ENCODE data around the gene NDUFAF7.

DNA sequence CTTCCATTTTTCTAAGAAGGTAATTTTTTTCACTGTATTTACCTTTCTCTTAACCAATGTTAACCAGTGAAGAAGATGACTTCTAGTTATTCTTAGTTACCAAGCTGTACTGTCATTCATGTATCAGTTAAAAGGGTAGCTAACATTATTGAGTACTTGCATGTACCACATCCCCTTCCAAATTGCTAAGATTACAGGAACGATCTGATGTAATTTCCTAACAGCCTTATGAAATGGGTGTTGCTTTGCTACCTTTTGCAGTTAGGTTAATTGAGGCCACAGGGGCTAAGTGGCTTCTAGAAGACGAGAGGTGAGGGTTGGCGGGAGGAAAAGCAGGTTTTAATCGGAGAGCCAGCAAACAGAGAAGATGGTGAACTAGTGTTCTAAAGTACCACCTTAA lies 41.2 kb upstream of the NDUFAF7 start:
- TF ChIP-seq, protein P1, sequence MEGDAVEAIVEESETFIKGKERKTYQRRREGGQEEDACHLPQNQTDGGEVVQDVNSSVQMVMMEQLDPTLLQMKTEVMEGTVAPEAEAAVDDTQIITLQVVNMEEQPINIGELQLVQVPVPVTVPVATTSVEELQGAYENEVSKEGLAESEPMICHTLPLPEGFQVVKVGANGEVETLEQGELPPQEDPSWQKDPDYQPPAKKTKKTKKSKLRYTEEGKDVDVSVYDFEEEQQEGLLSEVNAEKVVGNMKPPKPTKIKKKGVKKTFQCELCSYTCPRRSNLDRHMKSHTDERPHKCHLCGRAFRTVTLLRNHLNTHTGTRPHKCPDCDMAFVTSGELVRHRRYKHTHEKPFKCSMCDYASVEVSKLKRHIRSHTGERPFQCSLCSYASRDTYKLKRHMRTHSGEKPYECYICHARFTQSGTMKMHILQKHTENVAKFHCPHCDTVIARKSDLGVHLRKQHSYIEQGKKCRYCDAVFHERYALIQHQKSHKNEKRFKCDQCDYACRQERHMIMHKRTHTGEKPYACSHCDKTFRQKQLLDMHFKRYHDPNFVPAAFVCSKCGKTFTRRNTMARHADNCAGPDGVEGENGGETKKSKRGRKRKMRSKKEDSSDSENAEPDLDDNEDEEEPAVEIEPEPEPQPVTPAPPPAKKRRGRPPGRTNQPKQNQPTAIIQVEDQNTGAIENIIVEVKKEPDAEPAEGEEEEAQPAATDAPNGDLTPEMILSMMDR (IDR thresholded peaks at IDR 0.05; ENCODE audit: low read length) = no peak
- TF ChIP-seq EZH2 (IDR thresholded peaks at IDR 0.05; ENCODE audit: borderline replicate concordance, low read length) = no peak
